ENCODE data around the gene PEDS1. TPM values are rescaled to one million over a fixed set of nuclear protein-coding genes. Genes with fewer than 3 reads are reported as not detected.

Gene PEDS1
- total RNA-seq, 5 donors from 2014 or later (not counting 1 experiment from before 2014, with no cell fraction given) = 17.6 to 20.0 (median 18.3) TPM

DNA sequence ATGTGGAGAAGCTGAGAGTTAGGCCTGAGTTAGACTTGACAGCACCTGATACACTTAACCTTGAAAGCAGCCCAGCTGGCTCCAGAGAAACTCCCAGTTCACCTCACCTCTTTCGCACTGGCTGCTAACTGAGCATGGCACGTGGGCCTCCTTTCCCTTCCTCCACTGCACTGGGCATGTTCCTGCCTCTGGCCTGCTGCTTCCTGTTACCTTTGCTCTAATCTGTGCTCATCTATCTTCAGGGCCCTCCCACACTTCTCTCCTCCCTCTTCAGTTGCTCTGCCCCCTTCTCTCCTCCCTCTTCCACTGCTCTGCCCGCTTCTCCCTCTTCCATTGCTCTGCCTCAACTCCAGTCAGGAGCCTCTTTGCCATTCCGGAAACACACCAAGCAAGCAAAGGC, 26.9 kb downstream of the PEDS1 start:
- Mint-ChIP-seq H3K4me1 (peaks cover 0 to 8% (median 2%) of the 10 kb centered on the region in 3 donors), H3K27ac (peak overlapping the region in 1 of 2 donors; percentile 72), H3K9me3 (no peaks in the 10 kb centered on the region), H3K36me3 (peaks cover 67% of the 10 kb centered on the region), H3K4me3 (no peak overlapping the region), H3K27me3 (no peaks in the 10 kb centered on the region)
- ATAC-seq (replicated peaks in 1 of 4) (no peak), DNase-seq (no peak)
- Histone ChIP-seq H3K27ac (ENCODE audit: low read length) (no peak overlapping the region), H3K9me3 (no peaks in the 10 kb centered on the region), H3K27me3 (replicated peaks in 1 of 2; ENCODE audit: control insufficient read depth in 2 of 2, extremely low read depth in 1 of 2, insufficient read depth in 2 of 2, low read length in 1 of 2) (no peaks in the 10 kb centered on the region), H3K36me3 (ENCODE audit: control insufficient read depth in 2 of 2, extremely low read depth in 1 of 2, insufficient read depth in 1 of 2, low read length in 1 of 2) (peaks cover 36 to 65% of the 10 kb centered on the region in 2 donors), H3K4me1 (ENCODE audit: control insufficient read depth in 1 of 2, extremely low read depth in 1 of 2, insufficient read depth in 2 of 2, low read length in 2 of 2) (no peaks in the 10 kb centered on the region), H3K4me3 (ENCODE audit: control insufficient read depth in 1 of 2, extremely low read depth in 1 of 2, low read length in 1 of 2) (no peak overlapping the region)
- 76% methylated on average over 4 of the region's 4 CpGs for WGBS (ENCODE audit: insufficient coverage)
- POLR2A ChIA-PET = interaction anchor here in 1 of 2 donors (0.6 kb wide), 1 partner anchor 397 kb away, joined by 6 read pairs; no protein-coding TSS in a partner anchor
- CTCF ChIA-PET = interaction anchor here in 1 of 2 donors (1.4 kb wide), 1 partner anchor 52 kb away, joined by 3 read pairs; no protein-coding TSS in a partner anchor

DNA sequence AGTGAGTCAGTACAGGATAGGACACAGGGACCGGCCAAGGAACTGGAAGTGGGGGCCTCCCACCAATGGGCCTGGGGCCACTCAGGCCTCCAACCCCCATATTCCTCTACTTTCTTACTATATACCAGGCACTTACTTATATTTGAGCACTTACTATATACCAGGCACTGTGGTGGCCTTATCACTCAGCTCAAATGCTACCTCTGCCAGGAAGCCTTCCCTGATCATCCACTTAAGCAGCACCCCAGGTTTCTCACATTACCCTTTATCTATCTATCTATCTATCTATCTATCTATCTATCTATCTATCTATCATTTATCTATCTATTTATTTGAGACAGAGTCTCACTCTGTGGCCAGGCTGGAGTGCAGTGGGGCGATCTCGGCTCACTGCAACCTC, 28.2 kb downstream of the PEDS1 start:
- CTCF ChIA-PET = interaction anchor here in 1 of 2 donors (1.4 kb wide), 1 partner anchor 54 kb away, joined by 3 read pairs; no protein-coding TSS in a partner anchor
- 100% methylated on average over 1 of the region's 3 CpGs for WGBS (ENCODE audit: insufficient coverage)
- Histone ChIP-seq H3K36me3 (ENCODE audit: control insufficient read depth in 2 of 2, extremely low read depth in 1 of 2, insufficient read depth in 1 of 2, low read length in 1 of 2) (peaks cover 29 to 55% of the 10 kb centered on the region in 2 donors), H3K27me3 (replicated peaks in 1 of 2; ENCODE audit: control insufficient read depth in 2 of 2, extremely low read depth in 1 of 2, insufficient read depth in 2 of 2, low read length in 1 of 2) (no peaks in the 10 kb centered on the region), H3K27ac (ENCODE audit: low read length) (no peak overlapping the region), H3K4me3 (ENCODE audit: control insufficient read depth in 1 of 2, extremely low read depth in 1 of 2, low read length in 1 of 2) (no peak overlapping the region), H3K9me3 (no peaks in the 10 kb centered on the region), H3K4me1 (ENCODE audit: control insufficient read depth in 1 of 2, extremely low read depth in 1 of 2, insufficient read depth in 2 of 2, low read length in 2 of 2) (peaks cover 0 to 4% of the 10 kb centered on the region in 2 experiments)
- DNase-seq (no peak), ATAC-seq (replicated peaks in 1 of 4) (no peak)
- no peak overlapping the region for H3K27ac Mint-ChIP-seq
- peaks cover 3 to 8% (median 5%) of the 10 kb centered on the region in 3 donors for H3K4me1 Mint-ChIP-seq
- no peaks in the 10 kb centered on the region for H3K27me3 Mint-ChIP-seq
- no peak overlapping the region for H3K4me3 Mint-ChIP-seq
- peaks cover 55% of the 10 kb centered on the region for H3K36me3 Mint-ChIP-seq
- H3K9me3 Mint-ChIP-seq = no peaks in the 10 kb centered on the region
- POLR2A ChIA-PET = no interaction called here

DNA sequence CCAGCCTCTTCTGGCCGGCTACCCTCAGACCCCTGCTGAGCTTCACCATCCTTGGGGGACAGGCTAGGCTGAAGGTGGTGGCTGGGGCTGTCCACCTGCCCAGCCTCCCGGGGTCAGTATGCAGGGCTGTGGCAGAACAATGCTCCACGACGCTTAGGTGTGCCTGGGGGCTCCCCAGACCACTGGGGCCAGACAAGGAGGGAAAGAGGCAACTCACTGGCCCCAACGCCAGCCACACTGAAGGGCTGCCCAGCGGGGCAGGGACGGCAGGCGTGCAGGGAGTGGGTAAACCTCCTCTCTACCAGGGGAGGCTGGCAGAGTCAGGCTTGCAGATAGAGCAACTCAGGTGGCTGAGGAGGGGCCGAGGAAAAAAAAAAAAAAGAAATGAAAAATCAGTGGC, 29.0 kb downstream of the PEDS1 start:
- WGBS (ENCODE audit: insufficient coverage) = 93% methylated on average over 5 of the region's 9 CpGs
- no peaks in the 10 kb centered on the region for H3K27me3 ChIP-seq (replicated peaks in 1 of 2; ENCODE audit: control insufficient read depth in 2 of 2, extremely low read depth in 1 of 2, insufficient read depth in 2 of 2, low read length in 1 of 2)
- H3K36me3 ChIP-seq (ENCODE audit: control insufficient read depth in 2 of 2, extremely low read depth in 1 of 2, insufficient read depth in 1 of 2, low read length in 1 of 2) = peaks cover 26 to 47% of the 10 kb centered on the region in 2 donors
- H3K36me3 Mint-ChIP-seq = peaks cover 47% of the 10 kb centered on the region
- H3K9me3 ChIP-seq = no peaks in the 10 kb centered on the region
- peaks cover 3 to 8% (median 5%) of the 10 kb centered on the region in 3 donors for H3K4me1 Mint-ChIP-seq
- CTCF ChIA-PET = interaction anchor here in 1 of 2 donors (4.7 kb wide), 1 partner anchor 45 kb away, joined by 43 read pairs; no protein-coding TSS in a partner anchor
- H3K4me3 ChIP-seq (ENCODE audit: control insufficient read depth in 1 of 2, extremely low read depth in 1 of 2, low read length in 1 of 2) = no peak overlapping the region
- no peak overlapping the region for H3K4me3 Mint-ChIP-seq
- H3K27ac Mint-ChIP-seq = no peak overlapping the region
- H3K9me3 Mint-ChIP-seq = no peaks in the 10 kb centered on the region
- H3K27me3 Mint-ChIP-seq = no peaks in the 10 kb centered on the region
- H3K4me1 ChIP-seq (ENCODE audit: control insufficient read depth in 1 of 2, extremely low read depth in 1 of 2, insufficient read depth in 2 of 2, low read length in 2 of 2) = peaks cover 0 to 4% of the 10 kb centered on the region in 2 experiments
- no peak overlapping the region for H3K27ac ChIP-seq (ENCODE audit: low read length)
- DNase-seq (no peak), ATAC-seq (replicated peaks in 1 of 4) (no peak)
- POLR2A ChIA-PET = interaction anchor here in 1 of 2 donors (0.6 kb wide), 1 partner anchor 830 kb away, joined by 3 read pairs; no protein-coding TSS in a partner anchor

DNA sequence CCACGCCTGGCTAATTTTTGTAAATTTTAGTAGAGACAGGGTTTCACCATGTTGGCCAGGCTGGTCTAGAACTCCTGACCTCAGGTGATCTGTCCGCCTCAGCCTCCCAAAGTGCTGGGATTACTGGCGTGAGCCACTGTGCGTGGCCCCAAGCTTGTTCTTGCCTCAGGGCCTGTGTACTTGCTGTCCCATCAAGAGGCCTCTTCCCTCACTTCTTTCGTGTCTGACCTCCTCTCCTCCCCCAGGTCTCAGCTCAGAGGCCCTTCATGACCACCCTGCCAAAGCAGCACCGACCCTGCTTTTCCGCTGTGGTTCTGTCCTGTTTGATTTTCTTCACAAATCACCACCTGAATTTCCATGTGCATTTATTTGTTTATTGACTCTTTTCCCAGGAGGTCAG, 30.1 kb downstream of the PEDS1 start:
- Histone ChIP-seq H3K27me3 (replicated peaks in 1 of 2; ENCODE audit: control insufficient read depth in 2 of 2, extremely low read depth in 1 of 2, insufficient read depth in 2 of 2, low read length in 1 of 2) (no peaks in the 10 kb centered on the region), H3K4me3 (ENCODE audit: control insufficient read depth in 1 of 2, extremely low read depth in 1 of 2, low read length in 1 of 2) (no peak overlapping the region), H3K4me1 (ENCODE audit: control insufficient read depth in 1 of 2, extremely low read depth in 1 of 2, insufficient read depth in 2 of 2, low read length in 2 of 2) (peaks cover 0 to 4% of the 10 kb centered on the region in 2 experiments), H3K9me3 (no peaks in the 10 kb centered on the region), H3K27ac (ENCODE audit: low read length) (no peak overlapping the region), H3K36me3 (ENCODE audit: control insufficient read depth in 2 of 2, extremely low read depth in 1 of 2, insufficient read depth in 1 of 2, low read length in 1 of 2) (peaks cover 20 to 36% of the 10 kb centered on the region in 2 donors)
- no peaks in the 10 kb centered on the region for H3K9me3 Mint-ChIP-seq
- H3K36me3 Mint-ChIP-seq = peaks cover 39% of the 10 kb centered on the region
- CTCF ChIA-PET = interaction anchor here (0.7 to 4.7 kb wide), 3 partner anchors 29 to 46 kb away, joined by 3 to 43 read pairs (median 3); no protein-coding TSS in a partner anchor
- H3K27me3 Mint-ChIP-seq = no peaks in the 10 kb centered on the region
- 90% methylated on average over 4 of the region's 7 CpGs for WGBS (ENCODE audit: insufficient coverage)
- POLR2A ChIA-PET = interaction anchor here in 1 of 2 donors (0.6 kb wide), 1 partner anchor 18 kb away, joined by 3 read pairs; no protein-coding TSS in a partner anchor
- DNase-seq = no peak
- H3K27ac Mint-ChIP-seq = no peak overlapping the region
- H3K4me1 Mint-ChIP-seq = peaks cover 3 to 8% (median 5%) of the 10 kb centered on the region in 3 donors
- no peak overlapping the region for H3K4me3 Mint-ChIP-seq
- no peak for ATAC-seq (replicated peaks in 1 of 4)

DNA sequence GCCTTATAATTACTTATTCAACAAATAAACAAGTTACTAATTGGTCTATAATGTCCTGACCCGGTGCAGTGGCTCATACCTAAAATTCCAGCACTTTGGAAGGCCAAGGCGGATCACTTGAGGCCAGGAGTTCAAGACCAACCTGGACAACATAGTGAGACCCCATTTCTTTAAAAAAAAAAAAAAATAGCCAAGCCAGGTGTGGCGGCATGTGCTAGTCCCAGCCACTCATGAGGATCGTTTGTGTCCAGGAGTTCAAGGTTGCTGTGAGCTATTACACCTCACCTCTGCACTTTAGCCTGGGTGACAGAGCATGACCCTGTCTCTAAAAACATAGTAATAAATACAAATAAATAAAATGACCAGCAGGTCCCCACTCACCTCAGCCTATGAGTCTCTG, 30.8 kb downstream of the PEDS1 start:
- no peaks in the 10 kb centered on the region for H3K9me3 ChIP-seq
- DNase-seq = no peak
- H3K4me1 ChIP-seq (ENCODE audit: control insufficient read depth in 1 of 2, extremely low read depth in 1 of 2, insufficient read depth in 2 of 2, low read length in 2 of 2) = peaks cover 0 to 4% of the 10 kb centered on the region in 2 experiments
- no peaks in the 10 kb centered on the region for H3K27me3 ChIP-seq (replicated peaks in 1 of 2; ENCODE audit: control insufficient read depth in 2 of 2, extremely low read depth in 1 of 2, insufficient read depth in 2 of 2, low read length in 1 of 2)
- no peak overlapping the region for H3K4me3 ChIP-seq (ENCODE audit: control insufficient read depth in 1 of 2, extremely low read depth in 1 of 2, low read length in 1 of 2)
- no peak overlapping the region for H3K4me3 Mint-ChIP-seq
- H3K27ac Mint-ChIP-seq = no peak overlapping the region
- ATAC-seq (replicated peaks in 1 of 4) = no peak
- 94% methylated on average over 2 of the region's 4 CpGs for WGBS (ENCODE audit: insufficient coverage)
- H3K27ac ChIP-seq (ENCODE audit: low read length) = no peak overlapping the region
- H3K36me3 ChIP-seq (ENCODE audit: control insufficient read depth in 2 of 2, extremely low read depth in 1 of 2, insufficient read depth in 1 of 2, low read length in 1 of 2) = peaks cover 16 to 30% of the 10 kb centered on the region in 2 donors
- CTCF ChIA-PET = interaction anchor here (0.7 to 4.7 kb wide), 4 partner anchors 30 to 47 kb away, joined by 3 to 43 read pairs (median 4); no protein-coding TSS in a partner anchor
- POLR2A ChIA-PET = interaction anchor here in 1 of 2 donors (0.6 to 0.7 kb wide), 3 partner anchors 18 to 30 kb away, joined by 3 to 5 read pairs (median 4); no protein-coding TSS in a partner anchor
- no peaks in the 10 kb centered on the region for H3K9me3 Mint-ChIP-seq
- H3K27me3 Mint-ChIP-seq = no peaks in the 10 kb centered on the region
- peaks cover 34% of the 10 kb centered on the region for H3K36me3 Mint-ChIP-seq
- peaks cover 3 to 8% (median 5%) of the 10 kb centered on the region in 3 donors for H3K4me1 Mint-ChIP-seq

DNA sequence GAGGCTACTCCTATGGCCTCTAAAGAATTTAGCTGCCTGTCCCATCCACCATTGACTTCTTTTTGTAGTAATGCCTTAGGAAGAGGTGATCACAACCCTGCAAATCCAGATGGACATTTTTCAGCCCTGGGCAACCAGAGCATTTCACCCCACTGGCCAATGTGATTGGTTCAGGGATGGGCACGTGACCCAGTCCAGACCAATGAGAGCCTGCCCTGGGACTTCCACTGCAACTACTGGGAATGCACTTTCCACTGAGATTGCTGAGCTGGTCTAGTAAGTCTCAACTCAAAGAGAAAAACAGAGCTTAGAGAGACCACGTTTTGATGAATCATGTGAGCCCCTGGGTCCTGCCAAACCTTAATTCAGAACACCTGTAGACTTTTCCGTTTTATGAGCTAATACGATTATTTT, 31.7 kb downstream of the PEDS1 start:
- Mint-ChIP-seq H3K27me3 (no peaks in the 10 kb centered on the region), H3K27ac (peak overlapping the region in 1 of 2 donors; percentile 11), H3K36me3 (peaks cover 27% of the 10 kb centered on the region), H3K4me1 (peaks cover 4 to 7% (median 5%) of the 10 kb centered on the region in 3 donors), H3K9me3 (no peaks in the 10 kb centered on the region), H3K4me3 (no peak overlapping the region)
- no peaks in the 10 kb centered on the region for H3K27me3 ChIP-seq (replicated peaks in 1 of 2; ENCODE audit: control insufficient read depth in 2 of 2, extremely low read depth in 1 of 2, insufficient read depth in 2 of 2, low read length in 1 of 2)
- peaks cover 0 to 4% of the 10 kb centered on the region in 2 experiments for H3K4me1 ChIP-seq (ENCODE audit: control insufficient read depth in 1 of 2, extremely low read depth in 1 of 2, insufficient read depth in 2 of 2, low read length in 2 of 2)
- H3K36me3 ChIP-seq (ENCODE audit: control insufficient read depth in 2 of 2, extremely low read depth in 1 of 2, insufficient read depth in 1 of 2, low read length in 1 of 2) = peaks cover 14 to 23% of the 10 kb centered on the region in 2 donors
- H3K4me3 ChIP-seq (ENCODE audit: control insufficient read depth in 1 of 2, extremely low read depth in 1 of 2, low read length in 1 of 2) = no peak overlapping the region
- ATAC-seq (replicated peaks in 1 of 4) (no peak), DNase-seq (no peak)
- no peak overlapping the region for H3K27ac ChIP-seq (ENCODE audit: low read length)
- WGBS (ENCODE audit: insufficient coverage) = 100% methylated on average over 2 of the region's 4 CpGs
- ChIA-PET POLR2A (interaction anchor here (0.6 to 0.7 kb wide), 2 partner anchors 13 to 123 kb away, joined by 3 to 16 read pairs; no protein-coding TSS in a partner anchor), CTCF (interaction anchor here (0.6 to 4.7 kb wide), 10 partner anchors 9 to 60 kb away, joined by 3 to 55 read pairs (median 4); partner anchors contain the start of gene UBE2V1 (in 1 of the 2))
- H3K9me3 ChIP-seq = no peaks in the 10 kb centered on the region

Measured in T-cell (primary cell).